ENCODE data around the gene AMBRA1. TPM values are rescaled to one million over a fixed set of nuclear protein-coding genes. Genes with fewer than 3 reads are reported as not detected.
"Not testable (repeated sequence)": the region's sequence is repeated elsewhere in the genome, so short reads cannot be mapped to it uniquely, and the experiment has no call there.

The AMBRA1 gene
- total and polyA plus RNA-seq, 4 experiments from 2014 or later, result 5.9 to 43.9 (median 30.4) TPM

DNA sequence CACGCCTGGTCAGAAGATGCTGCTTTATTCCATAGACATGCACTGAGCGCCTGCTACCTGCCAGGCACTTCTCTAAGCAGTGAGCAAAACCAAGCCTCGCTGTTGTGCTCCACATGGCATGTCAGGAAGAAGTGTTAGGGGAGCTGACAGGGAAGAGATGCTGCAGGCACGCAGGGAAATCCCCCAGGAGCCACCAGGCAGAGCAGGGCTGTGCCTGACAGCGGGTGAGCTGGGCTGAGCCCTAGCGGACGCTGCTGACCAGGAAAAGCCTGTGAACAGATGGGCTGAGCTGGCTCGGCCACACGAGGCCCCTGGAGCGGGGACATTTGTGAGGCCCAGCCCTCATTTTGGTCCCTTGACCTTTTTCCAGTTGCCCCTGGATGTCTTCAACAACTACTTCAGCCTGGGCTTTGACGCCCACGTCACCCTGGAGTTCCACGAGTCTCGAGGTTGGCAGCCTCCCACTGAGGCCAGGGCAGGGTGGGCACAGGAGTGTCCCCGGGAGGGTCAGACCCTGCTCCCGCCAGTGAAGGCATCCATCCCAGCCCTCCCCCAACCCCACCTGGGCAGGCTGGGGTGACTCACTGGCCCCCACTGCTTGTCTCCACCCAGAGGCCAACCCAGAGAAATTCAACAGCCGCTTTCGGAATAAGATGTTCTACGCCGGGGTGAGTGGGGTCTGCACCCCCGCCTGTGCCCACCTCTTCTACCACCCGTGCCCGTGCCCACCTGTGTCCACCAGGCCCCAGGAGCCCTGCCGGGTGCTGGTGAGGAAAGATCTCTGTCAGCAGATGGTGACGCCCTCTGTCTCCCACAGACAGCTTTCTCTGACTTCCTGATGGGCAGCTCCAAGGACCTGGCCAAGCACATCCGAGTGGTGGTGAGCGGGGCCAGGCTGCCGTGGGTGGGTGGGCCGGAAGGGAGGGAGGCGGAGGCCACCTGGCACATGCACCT, 219.8 kb downstream of the AMBRA1 start:
- no peak overlapping the region for H3K4me3 Mint-ChIP-seq
- Histone ChIP-seq H3K9me3 (ENCODE audit: control insufficient read depth in 1 of 2, low read length in 2 of 2) (no peaks in the 10 kb centered on the region), H3K4me1 (ENCODE audit: insufficient read depth, low read length) (no peaks in the 10 kb centered on the region), H3K27me3 (ENCODE audit: insufficient read depth, low read length) (no peaks in the 10 kb centered on the region), H3K36me3 (ENCODE audit: insufficient read depth, low read length) (peaks cover 63% of the 10 kb centered on the region), H3K4me3 (ENCODE audit: low read length in 2 of 2) (no peak overlapping the region), H3K27ac (ENCODE audit: low read depth, low read length) (no peak overlapping the region)
- POLR2A ChIA-PET (ENCODE audit: partially characterized antibody), result interaction anchor here (0.7 to 19.9 kb wide), 2 partner anchors 13 to 23 kb away, joined by 3 to 334 read pairs; partner anchors contain the start of gene DGKZ
- peaks cover 30 to 57% of the 10 kb centered on the region in 2 donors for H3K36me3 Mint-ChIP-seq
- H3K9me3 Mint-ChIP-seq, result peaks cover 0 to 2% (median 0%) of the 10 kb centered on the region in 8 donors
- no peaks in the 10 kb centered on the region for H3K27me3 Mint-ChIP-seq
- H3K4me1 Mint-ChIP-seq, result peaks cover 0 to 6% (median 5%) of the 10 kb centered on the region in 4 donors
- H3K27ac Mint-ChIP-seq, result peak overlapping the region in 4 of 7 donors; percentile 30 to 68 (median 33)
- intact Hi-C loops (cut with micrococcal nuclease), result no loop called here
- no peak for DNase-seq
- CTCF ChIA-PET (ENCODE audit: partially characterized antibody), result interaction anchor here (1.3 to 15.2 kb wide), 2 partner anchors 16 to 24 kb away, joined by 3 to 469 read pairs; partner anchors contain the start of gene DGKZ

DNA sequence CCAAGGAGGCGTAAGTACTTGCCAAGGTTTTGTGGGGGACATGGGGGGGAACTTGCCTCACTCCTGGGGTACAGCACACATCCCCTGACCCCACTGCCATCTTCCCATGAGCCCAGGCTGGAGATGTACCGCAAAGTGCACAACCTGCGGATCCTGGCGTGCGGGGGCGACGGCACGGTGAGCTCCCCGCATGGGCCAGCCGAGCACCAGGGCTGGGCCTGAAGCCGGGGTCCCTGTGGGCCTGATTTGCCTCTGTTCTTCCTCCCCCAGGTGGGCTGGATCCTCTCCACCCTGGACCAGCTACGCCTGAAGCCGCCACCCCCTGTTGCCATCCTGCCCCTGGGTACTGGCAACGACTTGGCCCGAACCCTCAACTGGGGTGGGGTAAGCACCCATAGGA, 221.3 kb downstream of the AMBRA1 start:
- intact Hi-C loops (cut with micrococcal nuclease); H3K9me3 Mint-ChIP-seq; H3K27me3 Mint-ChIP-seq; DNase-seq; H3K27ac Mint-ChIP-seq; H3K27me3 ChIP-seq (ENCODE audit: insufficient read depth, low read length); H3K4me3 ChIP-seq (ENCODE audit: low read length in 2 of 2); H3K27ac ChIP-seq (ENCODE audit: low read depth, low read length); H3K4me3 Mint-ChIP-seq; H3K9me3 ChIP-seq (ENCODE audit: control insufficient read depth in 1 of 2, low read length in 2 of 2); H3K4me1 ChIP-seq (ENCODE audit: insufficient read depth, low read length): not testable (repeated sequence)
- CTCF ChIA-PET (ENCODE audit: partially characterized antibody), result interaction anchor here (1.2 to 15.2 kb wide), 3 partner anchors 17 to 57 kb away, joined by 3 to 469 read pairs (median 3); partner anchors contain the start of gene DGKZ
- POLR2A ChIA-PET (ENCODE audit: partially characterized antibody), result interaction anchor here (1.0 to 19.9 kb wide), 2 partner anchors 8 to 22 kb away, joined by 5 to 334 read pairs; partner anchors contain the start of genes DGKZ and MDK
- H3K36me3 Mint-ChIP-seq, result peaks cover 30 to 59% of the 10 kb centered on the region in 2 donors
- H3K4me1 Mint-ChIP-seq, result peaks cover 4 to 18% (median 7%) of the 10 kb centered on the region in 4 donors
- peaks cover 76% of the 10 kb centered on the region for H3K36me3 ChIP-seq (ENCODE audit: insufficient read depth, low read length)

DNA sequence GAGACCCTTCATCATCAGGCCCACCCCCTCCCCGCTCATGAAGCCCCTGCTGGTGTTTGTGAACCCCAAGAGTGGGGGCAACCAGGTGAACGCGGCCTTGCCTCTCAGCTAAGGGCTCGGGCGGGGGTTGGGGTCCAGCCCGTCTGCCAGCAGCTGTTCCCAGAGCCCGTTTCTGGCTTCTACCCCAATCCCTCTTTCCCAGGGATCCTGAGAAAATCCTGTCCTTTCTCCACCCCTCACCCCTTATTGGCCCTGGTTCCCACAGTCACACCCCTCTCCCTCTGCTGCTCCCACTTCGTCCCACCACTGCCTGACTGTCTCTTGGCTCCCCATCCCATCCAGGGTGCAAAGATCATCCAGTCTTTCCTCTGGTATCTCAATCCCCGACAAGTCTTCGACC, 221.7 kb downstream of the AMBRA1 start:
- Histone ChIP-seq H3K4me3 (ENCODE audit: low read length in 2 of 2) (no peak overlapping the region), H3K27me3 (ENCODE audit: insufficient read depth, low read length) (no peaks in the 10 kb centered on the region), H3K9me3 (ENCODE audit: control insufficient read depth in 1 of 2, low read length in 2 of 2) (no peaks in the 10 kb centered on the region), H3K36me3 (ENCODE audit: insufficient read depth, low read length) (peaks cover 73% of the 10 kb centered on the region), H3K27ac (ENCODE audit: low read depth, low read length) (no peak overlapping the region), H3K4me1 (ENCODE audit: insufficient read depth, low read length) (peaks cover 8% of the 10 kb centered on the region)
- intact Hi-C loops (cut with micrococcal nuclease), result no loop called here
- ChIA-PET CTCF (ENCODE audit: partially characterized antibody) (interaction anchor here (1.2 to 15.2 kb wide), 2 partner anchors 22 to 56 kb away, joined by 3 to 469 read pairs; partner anchors contain the start of gene DGKZ), POLR2A (ENCODE audit: partially characterized antibody) (interaction anchor here (1.0 to 19.9 kb wide), 2 partner anchors 9 to 21 kb away, joined by 5 to 334 read pairs; partner anchors contain the start of genes DGKZ and MDK)
- Mint-ChIP-seq H3K36me3 (peaks cover 26 to 57% of the 10 kb centered on the region in 2 donors), H3K4me3 (no peak overlapping the region), H3K9me3 (no peaks in the 10 kb centered on the region), H3K27ac (no peak overlapping the region), H3K4me1 (peaks cover 4 to 22% (median 10%) of the 10 kb centered on the region in 4 donors), H3K27me3 (no peaks in the 10 kb centered on the region)
- no peak for DNase-seq

DNA sequence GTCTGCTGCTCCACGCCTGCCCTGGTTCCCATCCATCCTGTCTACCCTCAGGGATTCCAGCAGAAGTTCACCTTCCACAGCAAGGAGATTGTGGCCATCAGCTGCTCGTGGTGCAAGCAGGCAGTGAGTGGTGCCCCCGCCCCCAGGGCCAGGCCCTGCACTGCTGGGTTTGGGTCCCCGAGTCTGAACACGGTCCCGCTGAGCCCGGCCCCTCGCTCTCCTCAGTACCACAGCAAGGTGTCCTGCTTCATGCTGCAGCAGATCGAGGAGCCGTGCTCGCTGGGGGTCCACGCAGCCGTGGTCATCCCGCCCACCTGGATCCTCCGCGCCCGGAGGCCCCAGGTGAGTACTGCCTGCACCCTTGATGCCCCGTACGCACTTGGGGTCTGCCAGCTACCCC, 222.6 kb downstream of the AMBRA1 start:
- POLR2A ChIA-PET (ENCODE audit: partially characterized antibody), result interaction anchor here (19.9 kb wide), 1 partner anchor 21 kb away, joined by 334 read pairs; the partner anchor contains the start of gene DGKZ
- H3K36me3 ChIP-seq (ENCODE audit: insufficient read depth, low read length), result peaks cover 71% of the 10 kb centered on the region

DNA sequence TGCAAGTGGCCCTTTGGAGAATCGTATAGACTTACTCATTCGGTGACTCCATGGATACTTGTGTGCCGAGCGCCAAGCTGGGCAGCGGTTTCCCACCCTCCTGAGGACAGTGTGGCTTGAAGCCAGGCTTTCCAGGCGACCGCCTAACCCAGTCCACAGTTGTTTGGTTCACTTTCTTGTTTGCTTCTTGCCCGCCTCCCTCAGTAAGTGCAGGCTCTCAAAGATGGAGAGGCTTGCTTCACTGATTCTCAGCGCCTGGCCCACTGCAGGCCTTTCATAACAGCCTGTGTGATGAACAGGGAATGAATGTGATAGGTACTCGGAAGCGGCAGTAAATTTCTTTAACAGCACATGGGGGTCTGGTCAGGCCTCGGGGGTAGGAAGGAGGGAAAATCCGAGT, 223.6 kb downstream of the AMBRA1 start:
- H3K27ac Mint-ChIP-seq, result peak overlapping the region in 5 of 7 donors; percentile 17 to 74 (median 70)
- H3K36me3 ChIP-seq (ENCODE audit: insufficient read depth, low read length), result peaks cover 62% of the 10 kb centered on the region
- H3K9me3 ChIP-seq (ENCODE audit: control insufficient read depth in 1 of 2, low read length in 2 of 2), result no peaks in the 10 kb centered on the region
- CTCF ChIA-PET (ENCODE audit: partially characterized antibody), result interaction anchor here (0.6 to 15.2 kb wide), 3 partner anchors 20 to 386 kb away, joined by 3 to 469 read pairs (median 4); partner anchors contain the start of gene DGKZ
- H3K36me3 Mint-ChIP-seq, result peaks cover 18 to 52% of the 10 kb centered on the region in 2 donors
- no peaks in the 10 kb centered on the region for H3K27me3 ChIP-seq (ENCODE audit: insufficient read depth, low read length)
- no peak overlapping the region for H3K4me3 Mint-ChIP-seq
- H3K4me1 ChIP-seq (ENCODE audit: insufficient read depth, low read length), result peaks cover 26% of the 10 kb centered on the region
- peaks cover 7 to 33% (median 17%) of the 10 kb centered on the region in 4 donors for H3K4me1 Mint-ChIP-seq
- H3K27me3 Mint-ChIP-seq, result no peaks in the 10 kb centered on the region
- POLR2A ChIA-PET (ENCODE audit: partially characterized antibody), result interaction anchor here (19.9 kb wide), 1 partner anchor 20 kb away, joined by 334 read pairs; the partner anchor contains the start of gene DGKZ
- intact Hi-C loops (cut with micrococcal nuclease), result no loop called here
- H3K9me3 Mint-ChIP-seq, result no peaks in the 10 kb centered on the region
- no peak overlapping the region for H3K27ac ChIP-seq (ENCODE audit: low read depth, low read length)
- no peak for DNase-seq
- H3K4me3 ChIP-seq (ENCODE audit: low read length in 2 of 2), result no peak overlapping the region

More for the DNA sequence above, 222.6 kb downstream of the AMBRA1 start:
- H3K9me3 ChIP-seq (ENCODE audit: control insufficient read depth in 1 of 2, low read length in 2 of 2); intact Hi-C loops (cut with micrococcal nuclease); H3K4me3 ChIP-seq (ENCODE audit: low read length in 2 of 2); H3K27me3 ChIP-seq (ENCODE audit: insufficient read depth, low read length); H3K9me3 Mint-ChIP-seq; H3K27me3 Mint-ChIP-seq; H3K27ac ChIP-seq (ENCODE audit: low read depth, low read length); H3K4me3 Mint-ChIP-seq; DNase-seq: not testable (repeated sequence)
- peaks cover 16% of the 10 kb centered on the region for H3K4me1 ChIP-seq (ENCODE audit: insufficient read depth, low read length)
- Mint-ChIP-seq H3K36me3 (peaks cover 20 to 52% of the 10 kb centered on the region in 2 donors), H3K27ac (peak overlapping the region in 1 of 7 donors; percentile 35), H3K4me1 (peaks cover 4 to 25% (median 11%) of the 10 kb centered on the region in 4 donors)
- CTCF ChIA-PET (ENCODE audit: partially characterized antibody), result interaction anchor here (1.2 to 15.2 kb wide), 2 partner anchors 21 to 55 kb away, joined by 3 to 469 read pairs; partner anchors contain the start of gene DGKZ

DNA sequence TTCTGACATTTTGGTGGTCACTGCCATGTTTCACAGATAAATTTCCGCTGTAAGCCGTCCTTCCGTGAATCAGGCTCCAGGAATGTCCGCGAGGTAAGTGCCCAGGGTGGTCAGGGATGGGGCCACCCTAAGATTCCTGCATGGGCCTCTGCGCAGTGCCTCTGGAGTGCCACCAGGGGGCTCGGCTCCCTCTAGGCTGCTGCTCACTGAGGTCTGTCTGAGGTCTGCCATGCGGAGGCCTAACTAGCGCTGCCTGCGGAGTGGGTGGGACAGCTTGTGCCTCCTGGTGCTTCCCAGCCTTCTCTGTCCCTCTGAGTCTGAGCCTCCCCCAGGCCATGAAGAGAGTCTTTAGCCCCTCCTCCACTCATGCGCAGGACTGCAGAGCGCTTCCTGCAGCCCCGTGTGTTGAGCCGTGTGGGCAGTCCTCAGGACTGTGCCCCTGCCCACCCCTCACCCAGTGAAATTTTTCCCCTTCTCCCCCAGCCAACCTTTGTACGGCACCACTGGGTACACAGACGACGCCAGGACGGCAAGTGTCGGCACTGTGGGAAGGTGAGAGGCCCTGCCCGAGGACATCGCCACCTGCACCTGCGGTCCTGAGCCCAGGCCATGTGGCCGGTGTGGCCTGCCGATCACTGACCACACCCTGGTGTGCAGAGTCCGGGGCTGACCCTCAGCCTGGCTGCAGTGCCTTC, 224.2 kb downstream of the AMBRA1 start:
- Histone ChIP-seq H3K36me3 (ENCODE audit: insufficient read depth, low read length) (peaks cover 56% of the 10 kb centered on the region), H3K27ac (ENCODE audit: low read depth, low read length) (no peak overlapping the region), H3K9me3 (ENCODE audit: control insufficient read depth in 1 of 2, low read length in 2 of 2) (no peaks in the 10 kb centered on the region), H3K27me3 (ENCODE audit: insufficient read depth, low read length) (no peaks in the 10 kb centered on the region), H3K4me1 (ENCODE audit: insufficient read depth, low read length) (peaks cover 32% of the 10 kb centered on the region), H3K4me3 (ENCODE audit: low read length in 2 of 2) (no peak overlapping the region)
- ChIA-PET POLR2A (ENCODE audit: partially characterized antibody) (interaction anchor here (1.2 to 19.9 kb wide), 2 partner anchors 8 to 19 kb away, joined by 3 to 334 read pairs; partner anchors contain the start of gene DGKZ), CTCF (ENCODE audit: partially characterized antibody) (interaction anchor here (0.6 to 15.2 kb wide), 4 partner anchors 9 to 387 kb away, joined by 3 to 469 read pairs (median 4); partner anchors contain the start of gene DGKZ)
- Mint-ChIP-seq H3K27me3 (no peaks in the 10 kb centered on the region), H3K36me3 (peaks cover 15 to 52% of the 10 kb centered on the region in 2 donors), H3K4me1 (peaks cover 11 to 39% (median 23%) of the 10 kb centered on the region in 4 donors), H3K4me3 (no peak overlapping the region), H3K27ac (peak overlapping the region; percentile 53 to 83 (median 77)), H3K9me3 (no peaks in the 10 kb centered on the region)
- intact Hi-C loops (cut with micrococcal nuclease), result loop anchor here (5.0 kb wide), 1 partner anchor 62 kb away; no protein-coding TSS in a partner anchor
- peak in 3 of 5 donors; percentile 43 to 50 (median 48) for DNase-seq
